HL-60 (cell line): Measurements from ENCODE around the gene ANAPC10.
"Not testable (repeated sequence)": the region's sequence is repeated elsewhere in the genome, so short reads cannot be mapped to it uniquely, and the experiment has no call there.

Experiments
- DNase-seq, 2 experiments: peaks; one replicate each; pipeline ENCODE4 v3.0.0-alpha.2; 2010 to 2020; ENCODE audit warnings: low read depth in 1 of 2, low spot score in 1 of 2
- H3K27ac ChIP-seq: fragments of 250-450 bp; sonication (Bioruptor Pico); replicated peaks from 2 replicates; pipeline ENCODE4 v1.5.1; 2020; ENCODE audit warnings: mild to moderate bottlenecking, moderate library complexity
- H3K27me3 ChIP-seq: fragments of 250-450 bp; sonication (Bioruptor Pico); 2 replicates; pipeline ENCODE4 v1.5.1; 2021; ENCODE audit warnings: mild to moderate bottlenecking, moderate library complexity; ENCODE audit not compliant: insufficient read depth, poor library complexity, severe bottlenecking
- H3K4me3 ChIP-seq: replicated peaks from 2 replicates; pipeline ENCODE4 v1.5.1; 2011; ENCODE audit warnings: mild to moderate bottlenecking, control low read depth, low read length; ENCODE audit not compliant: insufficient read depth
- CTCF ChIP-seq: IDR thresholded peaks from one replicate; pipeline ENCODE4 v1.5.1; 2011; ENCODE audit warnings: low read length, control low read depth, inconsistent platforms; ENCODE audit not compliant: insufficient read depth
- GABPA ChIP-seq: IDR thresholded peaks from 2 replicates; pipeline ENCODE4 v1.6.1; 2012; ENCODE audit warnings: low read depth
- POLR2AphosphoS5 ChIP-seq: IDR thresholded peaks from 2 replicates; pipeline ENCODE4 v1.6.1; 2012; ENCODE audit warnings: low read depth
- SPI1 ChIP-seq: IDR thresholded peaks from 2 replicates; pipeline ENCODE4 v1.6.1; 2012; ENCODE audit warnings: low read depth, mild to moderate bottlenecking, borderline replicate concordance
- TF ChIP-seq, protein P1 (sequence below): IDR thresholded peaks from 2 replicates; pipeline ENCODE4 v1.6.1; 2012; ENCODE audit warnings: low read depth; ENCODE audit not compliant: insufficient replicate concordance

ANAPC10 gene

DNA sequence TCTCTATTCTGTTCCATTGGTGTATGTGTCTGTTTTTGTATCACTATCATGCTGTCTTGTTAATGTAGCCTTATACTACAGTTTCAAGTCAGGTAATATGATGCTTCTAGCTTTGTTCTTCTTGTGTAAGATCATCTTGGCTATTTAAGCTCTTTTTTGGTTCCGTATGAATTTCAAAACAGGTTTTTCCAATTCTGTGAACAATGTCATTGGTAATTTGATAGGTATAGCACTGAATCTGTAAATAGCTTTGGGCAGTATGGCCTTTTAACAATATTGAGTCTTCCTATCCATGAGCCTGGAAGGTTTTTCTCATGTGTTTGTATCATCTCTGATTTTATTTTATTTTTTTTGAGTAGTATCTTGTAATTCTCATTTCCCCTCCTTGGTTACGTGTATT is 94.3 kb downstream of the ANAPC10 start:
- Histone ChIP-seq H3K27ac (no peak overlapping the region), H3K27me3 (no peaks in the 10 kb centered on the region), H3K4me3 (no peak overlapping the region)
- DNase-seq, result no peak
- no peak for TF ChIP-seq SPI1
- TF ChIP-seq, protein P1, sequence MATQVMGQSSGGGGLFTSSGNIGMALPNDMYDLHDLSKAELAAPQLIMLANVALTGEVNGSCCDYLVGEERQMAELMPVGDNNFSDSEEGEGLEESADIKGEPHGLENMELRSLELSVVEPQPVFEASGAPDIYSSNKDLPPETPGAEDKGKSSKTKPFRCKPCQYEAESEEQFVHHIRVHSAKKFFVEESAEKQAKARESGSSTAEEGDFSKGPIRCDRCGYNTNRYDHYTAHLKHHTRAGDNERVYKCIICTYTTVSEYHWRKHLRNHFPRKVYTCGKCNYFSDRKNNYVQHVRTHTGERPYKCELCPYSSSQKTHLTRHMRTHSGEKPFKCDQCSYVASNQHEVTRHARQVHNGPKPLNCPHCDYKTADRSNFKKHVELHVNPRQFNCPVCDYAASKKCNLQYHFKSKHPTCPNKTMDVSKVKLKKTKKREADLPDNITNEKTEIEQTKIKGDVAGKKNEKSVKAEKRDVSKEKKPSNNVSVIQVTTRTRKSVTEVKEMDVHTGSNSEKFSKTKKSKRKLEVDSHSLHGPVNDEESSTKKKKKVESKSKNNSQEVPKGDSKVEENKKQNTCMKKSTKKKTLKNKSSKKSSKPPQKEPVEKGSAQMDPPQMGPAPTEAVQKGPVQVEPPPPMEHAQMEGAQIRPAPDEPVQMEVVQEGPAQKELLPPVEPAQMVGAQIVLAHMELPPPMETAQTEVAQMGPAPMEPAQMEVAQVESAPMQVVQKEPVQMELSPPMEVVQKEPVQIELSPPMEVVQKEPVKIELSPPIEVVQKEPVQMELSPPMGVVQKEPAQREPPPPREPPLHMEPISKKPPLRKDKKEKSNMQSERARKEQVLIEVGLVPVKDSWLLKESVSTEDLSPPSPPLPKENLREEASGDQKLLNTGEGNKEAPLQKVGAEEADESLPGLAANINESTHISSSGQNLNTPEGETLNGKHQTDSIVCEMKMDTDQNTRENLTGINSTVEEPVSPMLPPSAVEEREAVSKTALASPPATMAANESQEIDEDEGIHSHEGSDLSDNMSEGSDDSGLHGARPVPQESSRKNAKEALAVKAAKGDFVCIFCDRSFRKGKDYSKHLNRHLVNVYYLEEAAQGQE, result no peak
- no peak for TF ChIP-seq CTCF
- TF ChIP-seq GABPA, result no peak
- TF ChIP-seq POLR2AphosphoS5, result no peak

- no peak for DNase-seq
- Histone ChIP-seq H3K4me3 (no peak overlapping the region), H3K27ac (no peak overlapping the region), H3K27me3 (no peaks in the 10 kb centered on the region)
- TF ChIP-seq GABPA, result no peak
- TF ChIP-seq, protein P1, result no peak
- no peak for TF ChIP-seq POLR2AphosphoS5
- no peak for TF ChIP-seq CTCF
- no peak for TF ChIP-seq SPI1
These were observed 96.4 kb downstream of the ANAPC10 start for GRCh38 chr4:145001635-145002034.

- not testable (repeated sequence) for DNase-seq, H3K27ac ChIP-seq, H3K4me3 ChIP-seq, H3K27me3 ChIP-seq
These were observed 97.3 kb downstream of the ANAPC10 start for GRCh38 chr4:145000656-145001055.

- no peak for DNase-seq
- TF ChIP-seq CTCF (no peak), GABPA (no peak), POLR2AphosphoS5 (no peak), SPI1 (no peak)
- TF ChIP-seq, protein P1, result no peak
- Histone ChIP-seq H3K4me3 (no peak overlapping the region), H3K27me3 (no peaks in the 10 kb centered on the region), H3K27ac (no peak overlapping the region)
These were observed 108.7 kb downstream of the ANAPC10 start for GRCh38 chr4:144989306-144989705.
